Stimulated activated CD8-positive, alpha-beta memory T cell treated with anti-CD3 and anti-CD28 coated beads, Interleukin-4, amount 100 ng/mL, for 24 hours (primary cell): Measurements from ENCODE around the gene TRIM27.
"Not testable (repeated sequence)": the region's sequence is repeated elsewhere in the genome, so short reads cannot be mapped to it uniquely, and the experiment has no call there.

ENCODE experiments used
- DNase-seq: peaks from one replicate; pipeline ENCODE4 v3.0.0-alpha.2; 2020; ENCODE audit warnings: low read depth

TRIM27 gene

DNA sequence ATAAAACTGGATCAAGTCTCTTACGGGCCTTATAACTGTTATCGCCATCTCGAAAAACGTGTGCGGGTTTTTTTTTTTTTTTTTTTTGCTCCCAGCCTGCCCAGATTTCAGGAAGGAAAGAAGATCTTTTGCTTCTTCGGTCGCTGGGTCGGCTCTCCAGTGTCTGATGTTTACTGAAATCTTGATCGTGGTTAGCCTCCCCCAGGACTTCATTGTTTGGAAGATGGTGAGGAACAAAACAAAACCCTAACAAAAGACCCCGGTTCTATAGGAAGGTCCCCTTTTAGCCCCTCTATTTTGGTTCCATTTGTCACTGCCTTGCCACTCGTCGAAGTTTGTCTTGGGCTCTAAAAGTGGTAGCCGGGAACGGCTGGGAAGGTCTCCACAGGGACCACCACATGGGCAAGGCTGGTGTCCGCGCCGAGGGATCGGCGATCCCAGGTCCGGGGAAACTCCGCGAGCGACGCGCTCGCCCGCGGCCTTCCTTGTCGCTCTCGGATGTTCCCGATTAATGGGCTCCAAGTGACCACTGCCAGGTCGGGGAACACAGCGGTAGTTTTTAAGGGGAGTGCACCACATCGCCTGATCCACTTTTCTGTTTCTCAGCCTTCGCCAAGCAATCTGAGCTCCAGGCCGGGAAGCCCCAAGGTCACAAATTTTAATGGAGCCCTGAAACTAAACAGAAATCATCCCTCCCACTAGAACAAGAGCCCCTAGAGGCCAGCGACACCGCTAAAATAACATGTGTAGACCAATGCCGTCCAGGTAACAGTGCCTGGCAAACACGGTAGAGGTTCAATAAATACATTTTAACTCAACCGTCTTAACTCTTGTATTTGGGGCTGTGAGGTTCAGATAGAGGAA lies 27.0 kb downstream of the TRIM27 start:
- peak; percentile 4 for DNase-seq

DNA sequence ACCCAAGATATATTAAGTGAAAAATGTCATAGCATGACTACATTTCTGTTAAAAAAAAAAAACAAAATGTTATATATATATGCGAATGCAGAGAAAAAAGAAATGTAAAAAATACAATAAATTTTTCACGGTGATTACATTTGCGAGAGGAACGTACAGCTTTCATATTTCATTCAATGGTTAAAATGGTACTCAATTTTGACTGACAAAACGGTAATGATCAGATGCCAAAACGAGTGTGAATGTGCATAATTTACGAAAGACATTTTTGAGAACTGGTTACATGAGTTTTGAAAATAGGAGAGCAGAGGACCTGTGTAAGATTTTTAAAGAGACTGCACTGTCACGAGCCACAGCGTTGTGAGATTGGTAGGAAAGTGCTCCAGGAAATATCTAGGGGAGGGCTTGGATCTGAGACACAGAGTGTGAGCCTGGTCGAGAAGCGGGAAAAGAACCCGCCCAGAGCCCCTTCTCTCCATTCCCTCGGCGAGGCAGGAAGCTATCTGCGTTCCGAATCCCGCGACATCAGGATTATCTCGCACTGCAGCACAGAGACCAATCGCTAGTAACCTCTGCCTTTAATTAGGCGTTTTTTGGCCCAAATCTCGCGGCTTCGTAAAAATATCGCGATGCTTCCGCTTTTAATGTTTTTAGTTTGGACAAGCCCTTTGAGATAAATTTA lies 28.5 kb downstream of the TRIM27 start:
- DNase-seq = peak; percentile 77

DNA sequence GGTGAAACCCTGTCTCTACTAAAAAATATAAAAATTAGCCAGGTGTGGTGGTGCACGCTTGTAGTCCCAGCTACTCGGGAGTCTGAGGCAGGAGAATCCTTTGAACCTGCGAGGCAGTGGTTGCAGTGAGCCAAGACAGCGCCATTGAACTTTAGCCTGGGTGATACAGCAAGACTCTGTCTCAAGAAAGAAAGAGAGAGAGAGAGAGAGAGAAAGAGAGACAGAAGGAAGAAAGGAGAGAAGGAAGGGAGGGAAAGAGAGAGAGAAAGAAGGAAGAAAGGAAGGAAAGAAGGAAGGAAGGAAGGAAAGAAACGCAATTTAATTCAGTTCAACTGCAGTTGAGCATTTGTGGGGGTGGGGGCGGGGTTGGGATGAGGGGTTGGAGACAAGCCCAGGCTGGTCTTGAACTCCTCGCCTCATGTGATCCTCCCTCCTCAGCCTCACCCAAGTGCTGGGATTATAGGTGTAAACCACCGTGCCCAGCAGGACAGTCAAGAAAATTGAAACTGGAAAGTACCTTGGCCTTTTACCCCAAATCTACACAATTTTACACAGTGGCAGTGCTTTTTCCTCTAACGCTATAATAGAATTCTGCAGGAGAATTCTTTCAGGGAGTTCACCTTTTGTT lies 30.5 kb downstream of the TRIM27 start:
- DNase-seq = no peak

DNA sequence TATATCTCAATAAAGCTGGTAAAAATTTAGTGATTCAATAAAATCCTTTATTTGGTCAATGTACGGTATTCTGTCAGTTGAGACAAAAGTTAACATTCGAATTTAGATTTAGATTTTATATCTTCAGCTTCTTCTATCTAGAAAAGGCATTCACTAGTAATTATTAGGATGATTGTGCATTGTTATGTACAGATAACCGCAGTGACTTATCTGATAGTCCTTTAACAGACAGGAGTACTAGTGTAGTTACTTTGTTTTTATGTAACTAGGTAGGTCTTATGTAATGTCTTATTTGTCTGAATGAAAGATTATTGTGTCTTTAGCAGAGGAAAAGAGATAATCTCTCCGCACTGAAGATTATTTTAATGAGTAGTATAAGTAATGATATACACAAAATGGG lies 31.3 kb downstream of the TRIM27 start:
- no peak for DNase-seq

DNA sequence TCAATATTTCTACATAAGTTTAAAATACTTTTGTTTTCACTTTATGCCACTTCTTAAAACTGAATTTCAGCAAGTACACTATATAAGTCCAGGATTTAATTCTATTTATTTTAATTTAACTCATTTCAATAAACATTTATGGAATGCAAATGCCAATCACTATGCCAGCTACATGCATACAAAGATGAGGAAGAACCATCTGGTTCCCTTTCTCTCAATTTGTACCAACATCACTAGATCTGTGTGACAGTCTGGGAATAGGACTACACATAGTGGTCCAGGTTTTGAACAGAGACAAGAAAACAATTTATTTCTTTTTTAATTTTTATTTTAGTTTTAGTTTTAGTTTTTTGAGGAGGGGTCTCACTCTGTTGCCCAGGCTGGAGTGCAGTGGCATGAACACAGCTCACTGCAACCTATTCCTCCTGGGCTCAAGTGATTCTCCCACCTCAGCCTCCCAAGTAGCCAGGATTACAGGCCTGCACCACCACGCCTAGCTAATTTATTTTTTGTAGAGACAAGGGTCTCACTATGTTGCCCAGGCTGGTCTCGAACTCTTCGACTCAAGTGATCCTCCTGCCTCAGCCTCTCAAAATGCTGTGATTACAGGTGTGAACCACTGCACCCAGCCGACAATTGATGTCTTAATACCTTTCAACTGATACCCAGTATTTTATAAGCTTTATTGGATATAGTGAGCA lies 35.8 kb downstream of the TRIM27 start:
- no peak for DNase-seq

DNA sequence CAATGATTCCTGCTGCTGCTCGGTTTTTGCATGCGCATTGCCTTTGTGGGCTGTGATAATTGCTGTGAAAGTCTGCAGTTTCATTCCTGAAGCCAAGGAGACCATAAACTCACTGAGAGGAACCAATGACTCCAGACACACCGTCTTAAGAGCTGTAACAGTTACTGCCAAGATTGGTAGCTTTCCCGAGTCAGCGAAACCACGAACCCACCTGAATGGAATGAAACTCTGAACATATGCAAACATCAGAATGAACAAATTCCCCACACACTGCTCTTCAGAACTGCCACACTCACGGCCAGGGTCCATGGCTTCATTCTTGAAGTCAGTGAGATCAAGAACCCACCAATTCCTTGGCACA lies 37.7 kb downstream of the TRIM27 start:
- DNase-seq = no peak

GRCh38 chr6:28884423-28885131 lies 39.2 kb downstream of the TRIM27 start:
- DNase-seq = no peak

DNA sequence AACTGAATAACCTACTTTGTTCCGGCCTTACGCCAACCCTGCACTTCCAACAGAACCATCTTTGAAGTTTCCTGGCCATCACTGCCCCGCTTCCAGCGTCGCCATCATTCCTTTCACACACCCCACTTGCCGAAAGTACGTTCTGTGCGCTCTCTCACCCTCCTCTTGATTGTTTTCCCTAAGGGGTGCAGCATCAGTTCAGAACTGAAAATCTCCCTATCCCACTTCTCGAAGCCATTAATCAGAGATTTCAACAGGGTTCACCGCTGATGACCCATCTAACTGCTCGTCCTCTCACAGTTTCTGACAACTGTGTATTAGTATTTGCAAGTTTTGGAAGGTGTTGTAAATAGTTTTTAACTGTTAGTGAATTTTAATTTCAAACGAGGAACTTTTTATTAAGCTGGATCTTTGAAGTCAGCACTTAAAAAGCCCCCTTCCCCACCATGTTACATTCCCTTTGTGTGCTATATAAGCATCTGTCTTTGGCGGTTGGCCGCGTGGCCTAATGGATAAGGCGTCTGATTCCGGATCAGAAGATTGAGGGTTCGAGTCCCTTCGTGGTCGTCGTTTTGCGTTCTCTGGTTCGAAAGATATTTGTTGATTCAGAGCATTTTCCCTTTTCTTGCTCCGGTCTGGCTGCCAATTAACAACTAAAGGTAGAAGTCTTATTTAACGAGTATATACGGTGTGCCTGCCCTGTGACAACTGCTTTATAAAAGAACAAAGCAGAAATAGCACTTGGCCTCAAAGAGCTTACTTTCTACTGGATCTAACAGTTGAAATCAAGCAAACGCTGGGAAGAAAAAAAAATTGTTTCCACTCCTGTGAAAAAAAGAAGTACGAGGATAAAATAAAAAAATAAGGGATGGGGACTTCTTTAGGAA lies 42.6 kb downstream of the TRIM27 start:
- peak; percentile 56 for DNase-seq

GRCh38 chr6:28880519-28880893 lies 43.3 kb downstream of the TRIM27 start:
- no peak for DNase-seq

- no peak for DNase-seq
These were observed 47.1 kb downstream of the TRIM27 start for GRCh38 chr6:28876710-28877109.

DNA sequence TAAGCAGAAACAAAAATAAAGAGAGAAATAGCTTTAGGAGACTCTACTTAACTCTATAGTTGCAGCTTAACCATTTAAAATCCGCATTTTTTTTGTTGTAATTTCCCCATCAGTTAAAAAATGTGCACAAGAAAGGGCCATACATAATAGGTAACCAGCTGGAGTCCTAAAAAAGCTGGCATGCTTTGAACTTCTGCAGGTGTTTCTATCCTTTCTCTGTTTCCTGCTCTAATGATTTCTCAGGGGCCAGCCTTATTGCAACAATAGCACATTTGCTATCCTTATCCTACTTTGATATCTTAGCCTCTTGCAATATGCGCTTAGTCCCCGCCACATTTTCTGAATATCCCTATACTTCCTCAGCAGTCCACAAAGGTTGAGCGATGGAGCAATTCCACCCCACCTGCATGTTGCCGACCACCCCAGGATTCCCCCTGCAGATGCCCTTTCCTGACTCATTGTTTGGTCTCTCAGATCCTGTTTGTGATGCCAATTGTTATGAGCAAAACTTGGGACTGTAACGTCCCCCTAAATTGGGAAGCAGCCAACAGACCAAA lies 48.5 kb downstream of the TRIM27 start:
- no peak for DNase-seq

DNA sequence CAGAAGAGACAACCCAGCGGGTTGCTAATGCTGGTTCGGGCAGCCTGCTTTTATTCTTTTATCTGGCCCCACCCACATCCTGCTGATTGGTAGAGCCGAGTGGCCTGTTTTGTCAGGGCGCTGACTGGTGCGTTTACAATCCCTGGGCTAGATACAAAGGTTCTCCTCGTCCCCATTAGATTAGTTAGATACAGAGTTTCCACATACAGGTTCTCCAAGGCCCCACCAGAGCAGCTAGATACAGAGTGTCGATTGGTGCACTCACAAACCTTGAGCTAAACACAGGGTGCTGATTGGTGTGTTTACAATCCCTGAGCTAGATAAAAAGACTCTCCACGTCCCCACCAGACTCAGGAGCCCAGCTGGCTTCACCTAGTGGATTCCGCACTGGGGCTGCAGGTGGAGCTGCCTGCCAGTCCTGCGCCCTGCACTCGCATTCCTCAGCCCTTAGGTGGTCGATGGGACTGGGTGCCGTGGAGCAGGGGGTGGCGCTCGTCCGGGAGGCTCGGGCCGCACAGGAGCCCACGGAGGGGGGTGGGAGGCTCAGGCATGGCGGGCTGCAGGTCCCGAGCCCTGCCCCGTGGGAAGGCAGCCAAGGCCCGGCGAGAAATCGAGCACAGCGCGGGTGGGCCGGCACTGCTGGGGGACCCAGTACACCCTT lies 51.5 kb downstream of the TRIM27 start:
- not testable (repeated sequence) for DNase-seq

DNA sequence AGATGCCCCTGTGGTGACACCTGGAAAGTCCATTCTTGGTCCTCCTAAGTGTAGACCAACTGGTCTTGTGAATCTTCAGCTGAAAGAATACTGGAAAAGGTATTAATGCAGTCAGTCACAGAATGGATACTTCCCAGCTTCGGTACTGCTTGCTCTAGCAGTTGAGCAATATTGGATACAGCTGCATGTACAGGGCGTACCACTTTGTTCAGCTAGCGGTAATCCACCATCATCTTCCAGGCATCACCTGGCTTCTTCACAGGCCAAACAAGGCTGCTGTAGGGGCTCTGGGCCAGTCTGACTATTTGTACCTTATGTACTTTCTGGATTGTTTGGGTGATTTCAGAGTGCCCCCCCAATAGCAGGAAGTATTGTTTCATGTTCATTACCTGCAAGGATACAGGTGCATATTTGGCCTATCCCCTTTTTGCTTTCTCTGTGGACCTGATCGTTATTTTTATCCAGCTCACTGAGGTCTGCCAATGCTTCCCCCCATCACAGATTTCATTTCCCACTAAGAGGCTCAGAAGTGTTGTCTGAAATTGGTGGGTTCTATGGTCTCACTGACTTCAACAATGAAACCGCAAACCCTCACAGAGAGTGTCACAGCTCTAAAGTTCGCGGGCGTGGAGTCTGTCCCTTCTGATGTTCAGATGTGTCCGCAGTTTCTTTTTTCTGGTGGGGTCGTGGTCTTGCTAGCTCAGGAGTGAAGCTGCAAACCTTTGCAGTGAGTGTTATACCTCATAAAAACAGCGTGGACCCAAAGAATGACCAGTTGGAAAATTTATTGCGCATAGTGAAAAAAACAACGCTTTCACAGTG lies 52.2 kb downstream of the TRIM27 start:
- DNase-seq = no peak

GRCh38 chr6:28868873-28869272 lies 54.9 kb downstream of the TRIM27 start:
- DNase-seq = no peak

DNA sequence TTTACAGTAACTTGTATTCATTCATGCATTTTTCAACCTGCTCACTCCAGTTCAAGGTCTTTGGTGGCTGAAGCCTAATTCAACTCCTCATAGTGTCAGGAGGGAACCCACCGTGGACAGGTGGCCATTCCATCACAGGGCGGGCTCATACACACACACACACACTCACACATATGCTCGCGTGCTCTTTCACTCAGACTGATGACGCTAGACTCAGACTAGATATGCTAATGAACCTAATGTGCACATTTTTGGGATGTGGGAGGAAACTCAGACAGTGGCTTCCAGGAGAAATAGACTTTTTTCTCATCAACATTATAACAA lies 56.7 kb downstream of the TRIM27 start:
- no peak for DNase-seq

DNA sequence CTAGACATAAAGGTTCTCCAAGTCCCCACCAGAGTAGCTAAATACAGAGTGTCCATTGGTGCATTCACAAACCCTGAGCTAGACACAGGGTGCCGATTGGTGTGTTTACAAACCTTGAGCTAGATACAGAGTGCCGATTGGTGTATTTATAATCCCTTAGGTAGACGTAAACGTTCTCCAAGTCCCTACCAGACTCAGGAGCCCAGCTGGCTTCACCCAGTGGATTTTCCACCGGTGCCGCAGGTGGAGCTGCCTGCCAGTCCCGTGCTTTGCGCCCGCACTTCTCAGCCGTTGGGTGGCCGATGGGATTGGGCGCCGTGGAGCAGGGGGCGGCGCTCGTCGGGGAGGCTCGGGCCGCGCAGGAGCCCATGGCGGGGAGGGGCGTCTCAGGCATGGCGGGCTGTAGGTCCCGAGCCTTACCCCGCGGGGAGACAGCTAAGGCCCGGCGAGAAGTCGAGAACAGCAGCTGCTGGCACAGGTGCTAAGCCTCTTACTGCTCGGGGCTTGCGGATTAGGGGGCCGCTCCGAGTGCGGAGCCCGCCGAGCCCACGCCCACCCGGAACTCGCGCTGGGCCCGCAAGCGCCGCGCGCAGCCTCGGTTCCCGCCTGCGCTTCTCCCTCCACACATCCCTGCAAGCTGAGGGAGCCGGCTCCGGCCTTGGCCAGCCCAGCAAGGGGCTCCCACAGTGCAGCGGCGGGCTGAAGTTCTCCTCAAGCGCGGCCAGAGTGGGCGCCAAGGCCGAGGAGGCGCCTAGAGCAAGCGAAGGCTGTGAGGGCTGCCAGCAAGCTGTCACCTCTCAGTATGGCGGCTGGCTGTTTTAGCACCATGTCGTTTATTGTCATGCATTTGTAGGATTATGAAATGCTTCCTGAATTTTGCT lies 57.3 kb downstream of the TRIM27 start:
- DNase-seq = peak; percentile 61

GRCh38 chr6:28865401-28866204 lies 58.2 kb downstream of the TRIM27 start:
- DNase-seq = peak; percentile 43
